RWPE1 (cell line): Measurements from ENCODE around the gene ZNF780A.

Experiments
- CTCF ChIA-PET: fragments of 350-600 bp; sonication (Branson Sonifier 250); formaldehyde crosslinking; extraction: SDS; loops from one replicate; lab custom pipeline; 2021; lab: Yijun Ruan, JAX
- POLR2A ChIA-PET: fragments of 400-600 bp; formaldehyde crosslinking; extraction: SDS; loops from one replicate; lab custom pipeline; 2020; ENCODE audit warnings: antibody characterized with exemption; ENCODE audit not compliant: low non-redundant PET; lab: Yijun Ruan, JAX
- DNase-seq: peaks from one replicate; pipeline ENCODE4 v3.0.0; 2012; ENCODE audit warnings: low spot score
- H3K27ac ChIP-seq: fragments of 450-650 bp; 2 replicates; pipeline ENCODE4 v1.5.1; 2017
- CTCF ChIP-seq: fragments of 450-650 bp; conservative IDR thresholded peaks from 2 replicates; pipeline ENCODE4 v1.5.1; 2017; ENCODE audit warnings: low read depth, mild to moderate bottlenecking

Gene ZNF780A

GRCh38 chr19:40023969-40024368 lies 66.8 kb downstream of the ZNF780A start:
- DNase-seq = no peak
- ChIA-PET POLR2A (no interaction called here), CTCF (no interaction called here)
- no peak for TF ChIP-seq CTCF
- no peak overlapping the region for H3K27ac ChIP-seq
